Measurements from ENCODE around the gene SYT7. TPM values are rescaled to one million over a fixed set of nuclear protein-coding genes. Genes with fewer than 3 reads are reported as not detected.
A peak's percentile ranks its signal among the peaks of the same experiment; 100 is the strongest.

SYT7 gene
- total RNA-seq, 1 donor from 2014 or later = 0.39 TPM

DNA sequence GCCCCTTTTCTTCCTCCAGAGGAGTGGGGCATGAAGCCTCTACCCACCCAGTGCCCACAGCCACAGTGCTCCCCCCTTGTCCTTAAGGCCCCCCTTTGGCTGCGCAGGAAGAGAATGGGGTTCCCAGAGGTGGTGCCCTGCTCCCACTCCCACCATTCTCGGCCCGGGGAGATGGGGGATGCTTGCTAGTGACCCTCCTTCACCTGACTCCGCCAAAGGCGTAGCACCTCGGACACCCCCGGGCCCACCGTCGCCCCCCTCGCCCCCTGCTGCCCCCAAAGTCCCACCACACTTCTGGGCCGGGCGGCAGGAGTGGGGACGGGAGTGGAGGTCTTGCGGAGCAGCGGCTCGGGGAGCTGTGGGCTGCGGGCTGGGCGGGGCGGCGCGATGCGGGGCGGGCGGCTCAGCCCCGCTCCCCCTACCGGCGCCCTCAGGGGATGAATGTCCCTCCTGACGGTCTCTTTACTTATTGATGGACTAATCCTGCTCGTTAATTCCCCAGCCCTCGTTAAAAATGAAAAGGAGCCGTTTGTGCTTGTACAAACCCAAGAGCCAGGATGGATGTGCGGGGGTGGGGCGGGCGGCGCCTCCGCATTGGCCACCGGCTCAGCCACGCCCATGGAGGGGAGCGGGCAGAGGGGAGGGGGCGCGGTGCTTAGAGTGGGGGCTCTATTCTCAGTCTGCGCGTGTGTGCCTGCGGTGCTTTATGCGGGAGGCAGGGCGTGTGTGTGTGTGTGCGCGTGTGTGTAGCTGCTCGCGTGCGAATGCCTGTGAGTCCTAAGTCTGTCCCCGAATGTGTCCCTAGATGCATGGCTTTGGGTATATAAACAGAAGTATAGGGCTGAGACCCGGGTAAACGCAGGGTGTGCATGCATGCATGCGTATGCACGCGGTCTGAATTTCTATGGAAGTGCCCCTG lies 25.6 kb downstream of the SYT7 start:
- DNase-seq (ENCODE audit: low read depth in 2 of 2) = no peak

DNA sequence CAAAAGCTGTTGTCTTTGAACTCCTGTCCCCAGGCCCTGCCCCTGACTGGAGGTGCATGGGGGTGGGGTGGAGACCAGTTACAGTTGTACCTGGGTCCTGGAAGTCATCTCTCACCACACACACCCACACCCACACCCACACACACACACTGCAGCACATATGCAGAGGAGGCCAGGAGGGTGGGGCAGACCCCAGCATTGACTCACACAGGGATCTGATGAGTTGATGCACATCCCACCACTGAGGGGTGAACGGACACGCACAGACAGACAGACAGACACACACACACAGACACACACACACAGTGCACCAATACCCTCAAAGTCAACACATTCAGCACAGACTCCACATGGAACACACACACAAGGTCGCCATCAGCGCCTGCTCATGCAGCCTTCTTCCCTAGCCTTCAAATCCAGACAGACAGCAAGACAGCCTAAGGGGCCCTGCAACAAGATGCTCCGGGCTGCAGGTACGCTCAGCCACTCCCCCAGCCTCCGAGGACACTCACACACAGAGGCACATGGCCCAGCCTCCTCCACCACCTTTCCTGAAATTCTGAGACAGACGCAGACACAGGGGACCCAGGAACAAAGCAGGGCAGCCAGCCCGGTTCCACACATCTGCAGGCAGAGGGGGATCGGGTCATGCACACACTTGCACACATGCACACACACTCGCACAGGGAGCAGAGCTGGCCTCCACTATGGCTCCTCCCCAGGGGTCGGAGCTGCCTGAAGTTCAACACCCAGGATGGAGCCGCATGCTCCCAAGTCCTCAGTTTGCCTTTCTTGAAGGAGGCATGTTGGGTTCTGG lies 26.5 kb downstream of the SYT7 start:
- no peak for DNase-seq (ENCODE audit: low read depth in 2 of 2)

DNA sequence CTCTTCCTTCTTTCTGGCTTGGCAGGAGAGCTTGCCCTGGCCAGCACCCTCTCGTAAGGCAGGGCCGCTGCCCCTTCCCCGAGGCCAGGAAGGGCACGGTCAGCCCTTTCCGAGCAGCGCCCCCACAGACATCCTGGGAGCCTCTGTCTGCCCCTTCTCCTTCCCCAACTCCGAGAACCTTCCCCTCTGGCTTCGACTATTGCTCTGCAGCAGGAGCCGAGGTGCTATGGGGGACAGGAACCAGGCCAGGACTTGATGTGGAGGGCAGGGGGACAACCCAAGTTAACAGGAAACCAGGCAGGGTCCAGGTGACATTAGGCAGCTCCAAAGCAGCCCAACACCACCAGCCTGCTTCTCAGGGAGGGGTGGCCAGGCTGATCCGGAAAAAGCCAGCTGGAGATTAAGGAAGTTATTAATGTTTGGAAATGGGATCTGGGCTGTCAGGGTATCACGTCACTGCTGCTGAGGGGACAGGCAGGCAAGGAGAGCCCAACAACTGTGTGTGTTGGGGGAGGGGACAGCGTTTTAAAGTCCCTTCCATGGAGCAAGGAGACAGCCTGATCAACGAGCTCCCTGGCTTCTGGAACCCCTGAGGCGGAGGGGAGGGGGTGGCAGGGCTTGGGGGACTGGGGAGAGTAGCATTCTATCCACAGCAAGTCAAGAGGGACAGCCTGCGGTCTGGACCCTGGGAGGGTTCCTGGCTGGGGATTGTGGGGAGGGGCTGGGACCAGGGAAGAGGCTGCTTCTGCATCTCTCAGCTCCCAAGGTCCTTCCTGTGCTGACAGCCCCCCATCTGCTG lies 27.3 kb downstream of the SYT7 start:
- DNase-seq (ENCODE audit: low read depth in 2 of 2) = no peak

DNA sequence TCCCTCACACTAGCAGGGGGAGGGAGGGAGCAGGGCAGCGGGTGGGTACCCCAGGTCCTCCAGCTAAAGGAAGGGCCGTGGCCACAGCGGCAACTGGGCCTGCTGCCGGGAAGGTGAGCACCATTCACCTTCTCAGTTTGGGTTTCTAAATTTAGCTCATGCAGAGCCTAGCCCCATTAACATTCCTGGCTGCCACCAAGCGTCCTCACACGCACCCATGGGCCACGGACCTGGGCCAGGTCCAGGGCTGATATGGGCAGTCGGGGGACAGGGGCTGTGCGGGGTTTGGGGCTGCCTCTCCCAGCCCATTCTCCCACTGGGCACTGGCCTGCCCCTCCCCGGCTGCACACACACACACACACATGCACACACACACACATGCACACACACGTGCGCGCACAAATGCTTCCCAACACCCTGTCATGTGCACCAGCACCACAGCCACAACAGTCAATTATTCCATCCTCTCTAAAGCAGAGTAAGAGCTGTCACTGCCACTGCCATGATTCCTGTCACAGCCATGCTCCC lies 28.7 kb downstream of the SYT7 start:
- no peak for DNase-seq (ENCODE audit: low read depth in 2 of 2)

DNA sequence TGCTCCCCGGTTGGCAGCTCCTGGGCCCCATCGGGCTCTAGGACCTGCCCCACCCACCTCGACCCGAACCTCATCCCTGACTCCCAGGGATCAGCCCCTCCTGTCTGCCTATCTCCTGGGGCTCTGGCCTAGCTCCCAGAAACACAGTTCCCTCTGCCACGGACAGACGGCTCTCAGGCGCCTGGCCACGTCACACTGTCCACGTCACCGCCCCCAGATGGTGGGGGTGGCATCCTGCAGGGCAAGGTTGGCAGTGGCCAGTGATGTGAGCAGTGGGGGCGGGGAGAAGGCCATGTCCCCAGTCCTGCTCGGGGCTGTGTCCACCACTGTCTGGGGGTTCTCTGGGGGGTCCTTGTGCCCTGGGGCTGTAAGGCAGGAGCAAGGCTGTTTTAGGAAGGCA lies 29.2 kb downstream of the SYT7 start:
- no peak for DNase-seq (ENCODE audit: low read depth in 2 of 2)

DNA sequence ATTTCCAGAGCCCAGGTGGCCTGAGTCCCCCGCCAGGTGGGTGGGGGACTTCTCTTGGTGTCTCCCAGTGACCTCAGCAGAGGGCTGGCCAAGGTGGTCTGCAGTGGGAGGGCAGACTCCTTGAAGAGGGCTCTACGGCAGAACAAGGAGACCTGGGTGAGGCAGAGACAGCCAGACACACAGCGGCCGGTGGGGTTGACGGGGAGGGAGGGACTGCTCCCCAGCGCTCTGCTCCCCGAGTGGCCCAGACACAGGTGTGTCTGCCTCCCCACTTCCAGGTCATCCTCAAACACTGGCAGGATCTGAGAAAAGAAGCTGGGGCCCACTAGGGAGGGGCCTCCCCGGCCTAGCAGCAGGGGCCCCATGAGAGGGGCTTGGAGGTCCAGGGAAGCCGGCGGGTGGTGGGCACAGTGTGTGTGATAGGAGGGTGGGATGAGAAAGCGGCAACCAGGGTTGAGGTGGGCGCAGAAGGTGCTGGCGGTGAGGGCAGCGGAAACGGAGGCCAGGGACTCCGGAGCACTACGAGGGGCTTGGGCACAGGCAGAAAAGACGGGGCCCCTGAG lies 30.1 kb downstream of the SYT7 start:
- no peak for DNase-seq (ENCODE audit: low read depth in 2 of 2)

DNA sequence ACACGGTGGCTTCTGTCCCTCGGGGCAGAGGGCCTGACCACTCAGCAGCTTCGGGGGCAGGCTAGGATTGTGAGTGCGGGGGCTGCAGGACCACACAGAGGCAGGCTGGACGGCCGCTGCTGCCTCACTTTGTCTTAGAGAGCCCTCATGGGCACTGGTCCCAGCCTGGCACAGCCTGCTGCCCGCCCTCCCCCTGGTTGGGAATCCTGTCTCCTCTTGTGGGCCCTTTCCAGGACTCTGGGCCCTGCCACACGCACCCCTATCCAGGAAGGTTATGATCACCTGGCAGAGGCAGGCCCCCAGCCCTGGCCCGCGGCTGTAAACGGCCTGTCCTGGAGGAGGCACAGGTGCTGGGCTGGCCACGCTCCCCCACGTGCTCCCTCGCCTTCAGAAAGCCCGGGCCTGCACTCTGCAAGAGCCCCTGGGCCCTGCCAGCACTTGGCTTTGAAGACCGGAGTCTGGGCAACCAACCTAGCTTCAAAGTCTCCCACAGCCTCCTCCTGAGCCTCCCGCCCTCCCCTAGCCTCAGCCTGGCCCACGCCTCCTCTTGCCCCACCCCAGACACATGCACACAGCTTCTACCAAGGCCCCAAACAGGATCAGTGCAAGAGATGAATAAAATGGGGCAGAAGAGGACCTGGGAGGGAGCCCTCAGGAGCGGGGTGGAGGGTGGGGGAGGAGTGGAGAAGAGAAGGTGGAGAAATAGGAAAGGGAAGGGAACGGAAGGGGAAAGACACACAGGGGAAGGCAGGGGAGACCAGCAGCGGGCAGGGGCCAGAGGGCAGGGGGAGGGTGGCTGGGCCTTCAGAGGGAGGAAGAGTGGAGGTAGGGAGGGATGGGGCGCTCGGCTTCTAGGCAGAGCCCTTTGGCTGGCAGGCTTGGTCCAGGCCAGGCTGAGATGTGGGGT lies 31.0 kb downstream of the SYT7 start:
- DNase-seq (ENCODE audit: low read depth in 2 of 2) = no peak

DNA sequence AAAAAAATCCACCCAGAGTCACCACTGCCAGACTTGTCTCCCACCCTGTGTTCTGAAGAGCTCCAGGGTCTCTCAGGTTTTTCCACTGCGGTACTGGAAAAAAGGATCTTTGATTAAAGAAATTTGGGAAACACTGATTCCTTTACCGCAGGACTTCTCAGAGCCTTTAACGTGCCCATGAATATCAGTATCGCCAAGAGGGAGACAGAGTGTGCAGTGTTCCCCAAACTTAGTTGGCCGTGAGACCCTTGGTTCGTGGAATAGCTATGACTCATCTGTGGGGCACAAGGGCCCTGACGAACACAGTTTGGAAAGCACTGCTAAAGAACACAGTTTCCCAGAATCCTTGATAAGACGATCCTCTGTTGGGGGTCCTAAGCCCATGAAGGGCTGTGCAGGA lies 31.7 kb downstream of the SYT7 start:
- DNase-seq (ENCODE audit: low read depth in 2 of 2) = no peak

DNA sequence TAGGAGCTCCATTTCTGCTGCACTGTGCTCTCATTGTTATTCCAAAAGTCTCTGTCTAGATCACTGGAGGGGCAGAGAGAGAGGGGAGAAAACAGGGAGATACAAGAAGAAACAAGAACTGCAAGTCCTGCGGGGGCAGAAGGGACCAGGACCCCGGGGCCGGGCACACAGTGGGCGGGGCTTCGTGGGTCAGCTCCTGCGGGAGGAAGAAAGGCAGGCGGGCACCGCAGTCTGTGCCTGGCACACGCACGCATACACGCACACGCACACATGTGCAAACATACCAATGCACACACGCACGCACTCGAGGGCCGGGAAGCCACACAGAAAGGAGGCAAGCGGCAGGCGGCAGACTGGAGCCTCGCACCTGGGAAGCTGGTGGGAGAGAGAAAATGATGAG lies 33.6 kb downstream of the SYT7 start:
- no peak for DNase-seq (ENCODE audit: low read depth in 2 of 2)

DNA sequence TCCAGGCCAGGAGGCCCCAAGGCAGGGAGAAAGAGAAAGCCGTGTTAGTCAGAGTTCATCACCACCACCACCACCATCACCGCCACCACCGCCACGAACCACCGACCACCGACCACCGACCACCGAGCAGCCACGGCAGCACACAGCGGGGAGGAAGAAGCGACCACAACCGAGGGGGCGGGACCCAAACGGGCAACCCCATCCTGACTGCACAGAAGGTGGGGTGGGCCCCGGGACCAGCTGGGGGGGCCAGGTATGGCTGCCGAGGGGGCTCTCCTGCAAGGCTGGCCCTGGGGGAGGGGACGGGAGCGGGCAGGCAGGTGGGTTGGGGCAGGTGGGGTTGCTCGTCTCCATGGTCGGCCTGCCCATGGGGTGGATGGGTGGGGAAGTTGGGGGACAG lies 34.2 kb downstream of the SYT7 start:
- no peak for DNase-seq (ENCODE audit: low read depth in 2 of 2)

DNA sequence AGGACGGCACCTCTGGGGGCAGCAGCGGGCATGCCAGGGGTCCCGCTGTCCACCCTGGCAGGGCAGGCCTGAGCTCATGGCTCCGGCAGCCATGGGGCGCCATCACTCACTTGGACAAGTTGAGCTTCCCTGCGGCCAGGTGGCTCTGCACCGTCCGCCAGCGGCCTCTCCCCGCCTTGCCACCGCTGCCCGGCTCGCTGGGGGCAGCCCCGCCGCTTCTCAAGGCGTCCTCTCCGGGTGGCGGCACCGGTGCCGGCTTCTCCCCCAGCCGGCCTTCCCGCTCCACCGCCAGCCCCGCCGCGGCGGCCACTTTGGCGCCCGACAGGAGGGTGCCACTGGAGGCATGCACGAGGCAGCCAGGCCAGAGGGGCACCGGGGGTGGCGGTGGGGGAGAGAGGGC lies 35.0 kb downstream of the SYT7 start:
- no peak for DNase-seq (ENCODE audit: low read depth in 2 of 2)

DNA sequence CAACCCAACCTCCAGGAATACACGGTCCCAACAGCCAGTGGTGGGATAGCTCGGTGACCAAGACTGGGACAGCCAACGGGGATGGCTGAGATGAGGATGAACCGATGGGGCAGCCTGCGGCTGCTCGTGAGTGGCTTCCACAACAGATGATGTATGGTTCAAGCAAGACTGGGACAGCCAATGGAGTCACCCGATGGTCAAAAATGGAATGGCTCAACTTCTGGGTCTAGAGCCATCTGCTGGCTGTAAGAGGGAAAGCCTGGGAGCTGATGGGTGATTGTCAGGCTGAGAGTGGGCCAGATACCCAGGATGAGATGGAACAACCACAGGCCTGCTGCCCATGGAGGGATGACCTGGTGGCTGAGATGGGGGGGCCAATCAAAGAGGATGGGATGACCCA lies 35.5 kb downstream of the SYT7 start:
- DNase-seq (ENCODE audit: low read depth in 2 of 2) = peak in 1 of 2 donors; percentile 18

DNA sequence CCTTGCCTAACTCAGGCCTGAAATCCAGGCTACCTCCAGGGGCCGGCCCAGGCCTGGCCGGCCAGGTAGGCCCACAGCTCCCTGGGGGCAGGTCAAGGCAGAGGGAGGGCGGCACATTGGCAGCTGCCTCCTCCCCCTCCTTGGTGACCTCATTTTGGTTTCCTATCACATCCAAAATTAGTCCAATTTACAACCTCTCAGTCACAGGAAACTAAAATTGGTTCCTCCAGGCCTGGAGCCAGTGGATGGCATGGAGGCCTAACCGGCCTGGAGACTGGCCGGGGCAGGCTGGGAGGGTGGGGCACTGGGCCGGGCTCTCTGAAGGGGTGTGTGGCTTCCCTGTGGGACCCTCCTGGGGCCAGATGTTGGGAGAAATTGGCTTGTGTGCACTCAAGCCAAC lies 36.4 kb downstream of the SYT7 start:
- DNase-seq (ENCODE audit: low read depth in 2 of 2) = no peak

DNA sequence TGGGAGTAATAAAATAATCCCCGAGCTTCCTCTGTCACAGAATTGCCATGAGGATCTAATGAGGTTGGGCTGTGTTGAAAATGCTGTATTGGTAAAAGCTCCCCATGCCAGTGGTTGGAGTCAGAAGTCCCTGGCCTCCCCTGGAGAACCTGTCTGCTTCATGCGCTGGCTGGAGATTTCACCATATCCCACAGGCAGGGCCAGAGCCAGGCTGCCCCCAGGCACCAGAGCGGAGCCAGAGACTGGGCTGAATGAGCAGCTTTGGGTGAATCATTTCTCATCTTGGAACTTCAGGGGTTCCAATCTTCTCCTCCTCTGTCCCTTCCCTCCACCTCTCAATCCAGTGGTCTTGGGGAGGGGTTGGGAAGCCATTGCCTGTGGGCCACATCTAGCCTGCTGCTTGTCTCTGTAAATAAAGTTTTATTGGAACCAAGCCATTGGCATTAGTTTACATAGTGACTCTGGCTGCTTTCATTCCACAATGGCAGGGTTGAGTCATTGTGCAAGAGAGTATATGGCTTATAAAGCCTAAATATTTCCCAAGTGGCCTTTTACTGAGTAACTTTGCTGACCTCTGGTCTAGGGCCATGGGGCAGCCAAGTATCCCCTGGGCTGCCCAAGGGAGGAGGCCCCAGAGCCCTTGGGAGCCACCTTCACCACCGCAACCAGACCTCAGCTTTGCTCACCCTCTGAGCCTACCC lies 37.1 kb downstream of the SYT7 start:
- no peak for DNase-seq (ENCODE audit: low read depth in 2 of 2)

DNA sequence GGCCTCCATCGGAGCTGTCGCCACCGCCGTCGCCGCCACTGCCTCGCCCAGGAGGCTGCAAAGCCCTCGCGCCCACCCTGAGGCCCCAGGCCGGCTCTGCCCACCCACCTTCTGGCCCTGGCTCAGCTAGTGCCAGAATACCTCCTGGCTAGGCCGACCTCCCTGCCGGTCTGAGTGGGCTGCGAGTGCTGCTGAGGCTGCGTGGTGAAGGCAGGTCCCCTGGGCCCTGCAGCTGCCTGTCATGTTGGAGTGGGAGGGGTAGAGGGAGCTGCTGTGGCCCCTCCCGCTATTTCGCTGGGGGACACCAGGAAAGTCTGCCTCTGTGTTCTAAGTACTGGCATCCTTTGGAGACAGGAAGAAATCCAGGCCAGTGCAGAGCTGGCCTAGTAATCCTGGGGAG lies 38.2 kb downstream of the SYT7 start:
- DNase-seq (ENCODE audit: low read depth in 2 of 2) = no peak

DNA sequence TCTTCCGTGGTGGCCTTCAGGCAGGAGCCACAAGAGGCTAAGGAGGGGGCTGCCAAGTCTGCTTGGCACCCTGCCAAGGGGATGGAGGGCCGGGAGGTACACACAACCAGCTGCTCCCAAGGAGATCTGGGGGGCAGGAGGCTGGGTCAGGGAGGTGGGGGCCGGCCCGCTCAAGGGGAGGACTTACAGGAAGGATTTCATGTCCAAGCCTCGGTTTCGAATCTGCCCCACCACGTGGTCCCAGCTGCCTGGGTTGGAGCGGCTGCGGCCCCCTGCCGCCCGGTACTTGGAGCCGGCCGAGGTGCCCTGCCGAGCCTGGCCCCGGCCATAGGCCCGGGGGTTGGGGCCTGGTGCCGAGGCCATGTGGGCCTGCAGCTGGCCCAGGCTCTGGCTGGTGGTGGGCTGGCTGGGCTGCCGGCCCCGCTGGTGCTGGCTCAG lies 38.8 kb downstream of the SYT7 start:
- DNase-seq (ENCODE audit: low read depth in 2 of 2) = no peak

DNA sequence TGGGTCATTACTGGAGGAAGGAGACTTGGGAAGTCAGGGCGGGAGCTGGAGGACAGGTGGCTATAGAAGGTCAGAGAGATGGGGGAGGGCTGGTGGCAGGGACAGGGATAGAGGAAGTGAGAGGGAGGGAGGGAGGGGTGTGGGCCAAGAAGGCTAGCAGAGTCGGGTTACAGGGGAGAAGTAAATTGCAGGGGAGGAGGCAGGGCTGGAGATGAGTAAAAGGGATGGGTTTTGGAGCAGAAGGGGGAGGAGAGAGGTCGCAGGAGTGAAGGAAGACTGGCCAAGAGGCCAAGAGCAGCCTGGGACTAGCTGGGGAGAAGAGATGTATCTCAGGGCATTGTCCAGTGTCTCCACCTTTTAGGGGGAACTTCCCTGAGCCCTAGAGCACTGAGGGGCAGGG lies 39.3 kb downstream of the SYT7 start:
- no peak for DNase-seq (ENCODE audit: low read depth in 2 of 2)

DNA sequence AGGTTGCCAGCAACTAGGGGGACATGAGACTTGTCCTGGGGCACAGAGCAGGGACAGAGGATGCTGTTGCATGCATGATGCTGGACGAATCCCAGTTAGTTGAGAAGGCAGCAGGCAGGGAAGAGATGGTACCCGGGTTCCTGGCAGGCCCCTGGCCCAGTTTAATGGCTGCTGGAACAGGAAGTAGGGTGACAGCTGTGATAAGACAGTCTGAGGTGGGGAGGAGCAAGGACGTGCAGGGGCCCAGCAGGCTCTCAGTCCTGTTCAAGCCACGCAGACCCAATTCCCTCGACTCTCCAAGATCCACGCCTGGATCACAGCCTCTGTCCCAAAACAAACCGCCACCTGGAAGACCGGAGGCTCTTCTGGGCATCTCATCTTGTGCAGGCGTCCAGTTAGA lies 40.3 kb downstream of the SYT7 start:
- DNase-seq (ENCODE audit: low read depth in 2 of 2) = no peak

DNA sequence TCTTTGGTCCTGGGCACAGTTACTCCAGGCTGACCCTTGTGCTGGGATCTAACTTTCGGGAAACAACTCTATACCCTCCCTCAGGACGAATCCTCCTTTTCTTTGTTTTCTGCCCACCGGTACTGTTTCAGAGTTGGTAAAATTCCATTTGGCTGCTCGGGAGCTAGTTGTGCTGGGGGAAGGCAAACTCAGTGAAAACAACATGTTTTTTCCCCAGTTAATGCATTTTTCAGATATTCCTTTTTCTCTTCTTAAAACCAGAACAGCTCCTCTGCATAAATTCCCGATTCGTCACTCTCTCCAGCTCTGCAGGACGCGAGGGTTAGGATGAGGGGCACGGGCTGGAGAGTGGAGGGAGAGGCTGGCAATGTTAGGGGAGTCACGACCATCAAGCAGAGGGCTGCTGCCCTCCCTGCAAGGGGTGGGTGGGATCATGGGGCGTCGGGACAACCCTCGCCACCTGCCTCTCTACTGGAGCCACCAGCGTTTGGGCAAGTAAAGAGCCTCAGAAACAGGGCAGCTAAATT lies 41.0 kb downstream of the SYT7 start:
- no peak for DNase-seq (ENCODE audit: low read depth in 2 of 2)

All from dermis microvascular lymphatic vessel endothelial cell (primary cell).